ENCODE results near the gene PRSS2. TPM values are rescaled to one million over a fixed set of nuclear protein-coding genes. Genes with fewer than 3 reads are reported as not detected.
"Not testable (repeated sequence)": the region's sequence is repeated elsewhere in the genome, so short reads cannot be mapped to it uniquely, and the experiment has no call there.

Gene PRSS2
- total RNA-seq, 1 donor from 2014 or later, result 6.0 TPM

DNA sequence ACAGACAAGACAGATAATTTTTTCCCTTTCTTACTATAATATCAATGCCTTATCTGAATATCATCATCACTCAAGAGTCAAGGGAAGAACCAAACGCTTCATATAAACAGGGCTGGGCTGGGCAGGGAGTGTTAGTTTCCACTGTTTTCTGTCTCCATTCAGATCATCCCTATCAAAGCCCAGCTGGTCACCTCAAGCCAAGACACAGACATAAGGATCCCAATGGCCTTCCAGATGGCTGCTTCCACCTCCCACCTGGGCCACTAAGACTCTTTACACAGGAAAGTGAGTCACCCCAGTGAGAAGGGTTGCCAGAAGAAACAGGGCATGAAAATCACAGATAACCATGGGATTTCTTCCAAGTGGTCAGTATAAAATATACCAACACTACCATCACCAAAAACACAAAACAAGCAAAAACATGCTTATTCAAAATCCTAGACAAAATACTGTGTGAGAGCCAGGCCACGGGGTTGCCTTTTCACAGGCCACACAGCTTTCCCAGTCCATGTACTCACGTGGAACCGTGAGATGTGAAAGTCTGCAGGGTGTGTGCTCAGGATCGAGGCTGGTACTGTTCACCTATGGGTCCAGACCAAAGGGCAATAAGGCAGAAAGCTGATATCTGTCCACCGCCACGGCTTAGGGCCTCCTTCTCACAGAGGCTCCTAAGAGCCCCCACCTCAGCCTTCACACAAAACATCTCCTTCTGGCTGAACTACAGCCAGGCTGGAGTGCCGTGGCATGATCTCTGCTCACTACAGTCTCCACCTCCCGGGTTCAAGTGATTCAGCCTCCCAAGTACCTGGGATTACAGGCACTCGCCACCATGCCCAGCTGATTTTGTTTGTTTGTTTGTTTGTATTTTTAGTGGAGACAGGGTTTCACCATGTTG, 15.8 kb upstream of the PRSS2 start:
- ATAC-seq, result no peak
- intact Hi-C loops (cut with DNase I), result no loop called here
- DNase-seq (ENCODE audit: low spot score), result no peak

DNA sequence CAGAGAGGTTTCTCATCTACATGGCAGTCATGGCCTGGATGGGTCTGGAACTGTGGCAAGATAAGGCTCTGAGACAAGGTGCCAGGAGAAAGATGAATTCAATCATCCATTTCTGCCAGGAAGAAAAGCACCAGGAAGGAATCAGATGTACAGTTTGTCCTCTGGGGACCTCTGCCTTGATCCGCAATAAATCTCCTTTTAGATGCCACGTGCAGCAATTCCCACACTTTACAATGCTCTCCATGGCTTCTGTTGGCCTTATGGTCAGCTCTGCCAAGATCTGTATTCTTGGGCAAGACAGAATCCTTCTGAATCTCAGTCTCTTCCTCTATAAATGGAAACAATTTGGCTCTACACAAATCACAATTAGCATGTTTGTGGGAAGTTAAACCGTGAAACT, 12.5 kb upstream of the PRSS2 start:
- DNase-seq (ENCODE audit: low spot score); intact Hi-C loops (cut with DNase I); ATAC-seq: not testable (repeated sequence)

GRCh38 chr7:142759433-142759832, 11.3 kb upstream of the PRSS2 start:
- ATAC-seq (no peak), DNase-seq (ENCODE audit: low spot score) (no peak)
- intact Hi-C loops (cut with DNase I), result no loop called here

GRCh38 chr7:142760071-142760642, 10.6 kb upstream of the PRSS2 start:
- no peak for ATAC-seq
- intact Hi-C loops (cut with DNase I), result no loop called here
- DNase-seq (ENCODE audit: low spot score), result no peak

DNA sequence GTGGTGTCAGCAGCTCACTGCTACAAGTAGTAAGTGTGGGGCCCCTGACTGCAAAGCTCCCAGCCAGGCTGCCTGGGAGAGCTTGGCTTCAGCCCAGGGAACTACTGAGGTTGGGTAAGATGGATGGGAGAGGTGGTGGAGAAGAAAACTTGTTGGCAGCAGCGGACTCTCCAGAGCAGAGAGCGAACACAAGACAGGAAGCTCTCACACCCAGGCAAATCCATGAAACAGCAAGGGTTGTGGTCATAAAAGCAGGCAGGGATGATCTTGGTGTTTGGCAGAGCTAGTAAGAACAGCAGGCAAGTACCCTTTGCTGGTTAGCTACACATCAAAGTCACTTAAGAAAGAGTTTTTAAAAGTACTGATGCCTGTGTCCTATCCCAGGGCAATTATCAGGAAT, 9.2 kb upstream of the PRSS2 start:
- intact Hi-C loops (cut with DNase I); ATAC-seq: not testable (repeated sequence)

GRCh38 chr7:142762104-142762503, 8.7 kb upstream of the PRSS2 start:
- ATAC-seq (no peak), DNase-seq (ENCODE audit: low spot score) (no peak)
- intact Hi-C loops (cut with DNase I), result no loop called here

More for the DNA sequence above, 9.2 kb upstream of the PRSS2 start:
- not testable (repeated sequence) for DNase-seq (ENCODE audit: low spot score)

DNA sequence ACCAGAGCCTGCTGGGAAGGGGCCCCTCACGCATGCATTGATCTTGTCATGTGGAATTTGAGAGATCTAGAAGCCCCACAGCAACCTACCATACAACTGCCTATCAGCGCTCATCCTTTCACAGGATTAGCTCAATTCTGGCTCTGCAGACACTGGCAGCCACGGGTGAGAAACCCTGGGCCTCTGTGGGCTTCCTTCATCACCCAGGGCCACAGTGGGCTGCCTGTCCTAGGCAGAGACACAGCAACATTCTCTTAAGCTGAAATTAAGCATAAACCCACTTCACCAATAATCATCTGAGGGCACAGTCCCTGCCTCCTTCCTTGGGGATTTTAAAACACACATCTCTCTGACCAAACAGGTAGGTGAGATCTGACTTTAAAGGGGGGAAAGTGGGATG, 3.3 kb upstream of the PRSS2 start:
- no peak for DNase-seq (ENCODE audit: low spot score)
- intact Hi-C loops (cut with DNase I), result no loop called here
- ATAC-seq, result no peak

GRCh38 chr7:142767861-142768260, 2.9 kb upstream of the PRSS2 start:
- ATAC-seq, result no peak
- intact Hi-C loops (cut with DNase I), result no loop called here

GRCh38 chr7:142768885-142769284, 1.9 kb upstream of the PRSS2 start:
- intact Hi-C loops (cut with DNase I); ATAC-seq; DNase-seq (ENCODE audit: low spot score): not testable (repeated sequence)

More at GRCh38 chr7:142767861-142768260, 2.9 kb upstream of the PRSS2 start:
- DNase-seq (ENCODE audit: low spot score), result no peak

GRCh38 chr7:142771353-142771723, 568 bp downstream of the PRSS2 start:
- intact Hi-C loops (cut with DNase I), result no loop called here
- no peak for ATAC-seq
- no peak for DNase-seq (ENCODE audit: low spot score)

DNA sequence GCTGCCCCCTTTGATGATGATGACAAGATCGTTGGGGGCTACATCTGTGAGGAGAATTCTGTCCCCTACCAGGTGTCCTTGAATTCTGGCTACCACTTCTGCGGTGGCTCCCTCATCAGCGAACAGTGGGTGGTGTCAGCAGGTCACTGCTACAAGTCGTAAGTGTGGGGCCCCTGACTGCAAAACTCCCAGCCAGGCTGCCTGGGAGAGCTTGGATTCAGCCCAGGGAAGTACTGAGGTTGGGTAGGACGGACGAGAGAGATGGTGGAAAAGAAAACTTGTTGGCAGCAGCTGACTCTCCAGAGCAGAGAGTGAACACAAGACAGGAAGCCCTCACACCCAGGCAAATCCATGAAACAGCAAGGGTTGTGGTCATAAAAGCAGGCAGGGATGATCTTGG, 1.3 kb downstream of the PRSS2 start:
- intact Hi-C loops (cut with DNase I), result no loop called here
- DNase-seq (ENCODE audit: low spot score), result no peak
- no peak for ATAC-seq

- intact Hi-C loops (cut with DNase I), result no loop called here
- ATAC-seq, result no peak
- DNase-seq (ENCODE audit: low spot score), result no peak
Observed at GRCh38 chr7:142772673-142773072, 1.9 kb downstream of the PRSS2 start.

DNA sequence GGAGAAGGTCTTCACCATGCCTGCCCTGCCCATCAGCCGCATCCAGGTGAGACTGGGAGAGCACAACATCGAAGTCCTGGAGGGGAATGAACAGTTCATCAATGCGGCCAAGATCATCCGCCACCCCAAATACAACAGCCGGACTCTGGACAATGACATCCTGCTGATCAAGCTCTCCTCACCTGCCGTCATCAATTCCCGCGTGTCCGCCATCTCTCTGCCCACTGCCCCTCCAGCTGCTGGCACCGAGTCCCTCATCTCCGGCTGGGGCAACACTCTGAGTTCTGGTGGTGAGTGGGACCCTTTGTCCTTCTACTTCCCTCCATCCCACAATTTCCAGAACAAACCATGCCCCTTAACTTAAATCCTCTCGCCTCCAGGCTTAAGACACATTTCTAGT, 2.5 kb downstream of the PRSS2 start:
- intact Hi-C loops (cut with DNase I), result no loop called here
- DNase-seq (ENCODE audit: low spot score), result no peak
- no peak for ATAC-seq

DNA sequence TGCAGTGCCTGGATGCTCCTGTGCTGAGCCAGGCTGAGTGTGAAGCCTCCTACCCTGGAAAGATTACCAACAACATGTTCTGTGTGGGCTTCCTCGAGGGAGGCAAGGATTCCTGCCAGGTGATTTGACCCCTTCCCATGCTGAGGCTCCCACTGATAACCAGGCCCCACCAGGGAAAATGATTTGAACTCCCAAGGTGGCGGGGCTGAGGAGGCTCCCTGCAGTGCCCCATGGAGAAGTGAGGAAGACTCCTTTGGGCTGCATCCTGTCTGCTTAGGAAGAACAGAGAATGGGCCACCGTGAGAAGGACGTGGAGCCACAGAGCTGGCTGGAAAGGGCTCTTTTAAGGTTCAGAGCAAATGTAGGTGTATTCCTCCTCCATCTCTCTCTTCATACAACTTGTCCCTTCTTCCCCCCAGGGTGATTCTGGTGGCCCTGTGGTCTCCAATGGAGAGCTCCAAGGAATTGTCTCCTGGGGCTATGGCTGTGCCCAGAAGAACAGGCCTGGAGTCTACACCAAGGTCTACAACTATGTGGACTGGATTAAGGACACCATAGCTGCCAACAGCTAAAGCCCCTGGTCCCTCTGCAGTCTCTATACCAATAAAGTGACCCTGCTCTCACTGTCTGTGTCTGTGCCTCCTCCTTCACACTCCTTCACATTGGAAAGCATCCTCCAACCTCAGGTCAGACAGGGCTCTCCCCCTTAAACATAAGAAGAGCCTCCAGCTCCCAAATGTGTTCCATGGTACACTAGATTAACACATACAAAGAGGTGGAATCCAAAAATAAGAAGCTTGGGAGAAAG, 3.4 kb downstream of the PRSS2 start:
- intact Hi-C loops (cut with DNase I), result no loop called here
- DNase-seq (ENCODE audit: low spot score) (no peak), ATAC-seq (no peak)

GRCh38 chr7:142774826-142775225, 4.1 kb downstream of the PRSS2 start:
- intact Hi-C loops (cut with DNase I), result no loop called here
- DNase-seq (ENCODE audit: low spot score) (no peak), ATAC-seq (no peak)

- intact Hi-C loops (cut with DNase I); ATAC-seq; DNase-seq (ENCODE audit: low spot score): not testable (repeated sequence)
Observed at GRCh38 chr7:142775351-142776115, 4.8 kb downstream of the PRSS2 start.

DNA sequence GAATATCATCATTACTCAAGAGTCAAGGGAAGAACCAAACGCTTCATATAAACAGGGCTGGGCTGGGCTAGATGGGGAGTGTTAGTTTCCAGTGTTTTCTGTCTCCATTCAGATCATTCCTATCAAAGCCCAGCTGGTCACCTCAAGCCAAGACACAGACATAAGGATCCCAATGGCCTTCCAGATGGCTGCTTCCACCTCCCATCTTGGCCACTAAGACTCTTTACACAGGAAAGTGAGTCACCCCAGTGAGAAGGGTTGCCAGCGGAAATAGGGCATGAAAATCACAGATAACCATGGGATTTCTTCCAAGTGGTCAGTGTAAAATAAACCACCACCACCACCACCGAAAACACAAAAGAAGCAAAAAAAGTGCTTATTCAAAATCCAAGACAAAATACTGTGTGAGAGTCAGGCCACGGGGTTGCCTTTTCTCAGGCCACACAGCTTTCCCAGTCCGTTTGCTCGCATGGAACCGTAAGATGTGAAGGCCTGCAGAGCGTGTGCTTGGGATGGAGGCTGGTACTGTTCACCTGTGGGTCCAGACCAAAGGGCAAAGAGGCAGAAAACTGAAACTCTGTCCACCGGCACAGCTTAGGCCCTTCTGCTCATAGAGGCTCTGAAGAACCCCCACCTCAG, 5.6 kb downstream of the PRSS2 start:
- no peak for ATAC-seq
- DNase-seq (ENCODE audit: low spot score), result no peak
- intact Hi-C loops (cut with DNase I), result no loop called here

- intact Hi-C loops (cut with DNase I); DNase-seq (ENCODE audit: low spot score); ATAC-seq: not testable (repeated sequence)
Observed at GRCh38 chr7:142776845-142777225, 6.1 kb downstream of the PRSS2 start.

- DNase-seq (ENCODE audit: low spot score) (no peak), ATAC-seq (no peak)
- intact Hi-C loops (cut with DNase I), result no loop called here
Observed at GRCh38 chr7:142777318-142777717, 6.5 kb downstream of the PRSS2 start.
